Upper lobe of left lung (tissue), 4 donors: ENCODE data around the gene LMCD1.

ENCODE experiments used
- EP300 ChIP-seq, 4 donors: sonication (generic); formaldehyde crosslinking; IDR thresholded peaks; one replicate each; pipeline ENCODE4 v1.5.1; 2017; ENCODE audit warnings: antibody characterized with exemption in 4 of 4, control low read depth in 2 of 4
- POLR2A ChIP-seq, 4 donors: fragments of 450-650 bp; IDR thresholded peaks; one replicate each; pipeline ENCODE4 v1.5.1; 2016 to 2017; ENCODE audit warnings: antibody characterized with exemption in 4 of 4, mild to moderate bottlenecking in 2 of 4
- POLR2AphosphoS5 ChIP-seq, 2 donors: sonication (generic); formaldehyde crosslinking; IDR thresholded peaks; one replicate each; pipeline ENCODE4 v1.5.1; 2017; ENCODE audit warnings: antibody characterized with exemption in 2 of 2
- TF ChIP-seq, protein P1 (sequence below), 6 experiments: fragments of 450-650 bp in 4 of 6; fragments of 200-600 bp in 2 of 6; sonication (generic) in 2 of 6; IDR thresholded peaks; one replicate each; pipeline ENCODE4 v1.5.1; 2016 to 2019; ENCODE audit warnings: antibody characterized with exemption in 6 of 6

DNA sequence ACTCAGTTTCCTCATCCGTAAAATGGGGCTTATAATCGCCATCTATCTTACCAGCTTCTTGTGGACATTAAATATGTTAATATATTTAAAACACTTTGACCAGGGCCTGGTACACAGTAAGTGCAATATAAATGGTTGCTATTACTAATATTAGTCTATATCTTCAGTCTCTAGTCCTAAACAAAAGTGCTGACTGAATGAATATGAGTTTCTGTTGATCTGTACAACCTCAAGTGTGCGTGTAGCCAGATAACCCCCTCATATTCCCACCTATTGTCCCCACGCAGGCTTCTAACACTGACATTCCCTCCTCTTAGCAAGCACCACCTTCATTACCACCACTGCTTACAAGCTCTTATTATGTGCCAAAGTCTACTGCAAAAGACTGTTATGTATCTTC lies 27.6 kb upstream of the LMCD1 start:
- TF ChIP-seq, protein P1, sequence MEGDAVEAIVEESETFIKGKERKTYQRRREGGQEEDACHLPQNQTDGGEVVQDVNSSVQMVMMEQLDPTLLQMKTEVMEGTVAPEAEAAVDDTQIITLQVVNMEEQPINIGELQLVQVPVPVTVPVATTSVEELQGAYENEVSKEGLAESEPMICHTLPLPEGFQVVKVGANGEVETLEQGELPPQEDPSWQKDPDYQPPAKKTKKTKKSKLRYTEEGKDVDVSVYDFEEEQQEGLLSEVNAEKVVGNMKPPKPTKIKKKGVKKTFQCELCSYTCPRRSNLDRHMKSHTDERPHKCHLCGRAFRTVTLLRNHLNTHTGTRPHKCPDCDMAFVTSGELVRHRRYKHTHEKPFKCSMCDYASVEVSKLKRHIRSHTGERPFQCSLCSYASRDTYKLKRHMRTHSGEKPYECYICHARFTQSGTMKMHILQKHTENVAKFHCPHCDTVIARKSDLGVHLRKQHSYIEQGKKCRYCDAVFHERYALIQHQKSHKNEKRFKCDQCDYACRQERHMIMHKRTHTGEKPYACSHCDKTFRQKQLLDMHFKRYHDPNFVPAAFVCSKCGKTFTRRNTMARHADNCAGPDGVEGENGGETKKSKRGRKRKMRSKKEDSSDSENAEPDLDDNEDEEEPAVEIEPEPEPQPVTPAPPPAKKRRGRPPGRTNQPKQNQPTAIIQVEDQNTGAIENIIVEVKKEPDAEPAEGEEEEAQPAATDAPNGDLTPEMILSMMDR (IDR thresholded peaks at IDR 0.05) = no peak
- TF ChIP-seq POLR2AphosphoS5 (IDR thresholded peaks at IDR 0.05) = no peak
- TF ChIP-seq POLR2A (IDR thresholded peaks at IDR 0.05) = no peak
- no peak for TF ChIP-seq EP300 (IDR thresholded peaks at IDR 0.05)
